Neural cell (in vitro differentiated cells): Measurements from ENCODE around the gene OSBP2. TPM values are rescaled to one million over a fixed set of nuclear protein-coding genes. Genes with fewer than 3 reads are reported as not detected.

Experiments used
- H2AFZ ChIP-seq: fragments of 200-600, 300-800 bp; sonication (generic), shearing (Covaris generic); 2 replicates; pipeline ENCODE4 v1.6.0; 2014; ENCODE audit warnings: low read depth, mild to moderate bottlenecking, antibody characterized with exemption, low read length, moderate library complexity
- H3F3A ChIP-seq: fragments of 200-600 bp; shearing (Covaris generic); 2 replicates; pipeline ENCODE4 v1.6.1; 2016; ENCODE audit warnings: mild to moderate bottlenecking, moderate library complexity, mixed read lengths, antibody characterized with exemption, low read length; ENCODE audit not compliant: insufficient read depth, poor library complexity, severe bottlenecking
- H3K27ac ChIP-seq: fragments of 200-600, 300-800 bp; sonication (generic), shearing (Covaris generic); 2 replicates; pipeline ENCODE4 v1.5.1; 2014; ENCODE audit warnings: mild to moderate bottlenecking, low read length, moderate library complexity
- H3K27me3 ChIP-seq: fragments of 300-800, 200-600 bp; sonication (generic), shearing (Covaris generic); 2 replicates; pipeline ENCODE4 v1.6.0; 2014; ENCODE audit warnings: mild to moderate bottlenecking, low read depth, low read length, moderate library complexity; ENCODE audit not compliant: insufficient read depth
- H3K36me3 ChIP-seq: fragments of 300-800, 200-600 bp; sonication (generic), shearing (Covaris generic); 2 replicates; pipeline ENCODE4 v1.5.1; 2014; ENCODE audit warnings: mild to moderate bottlenecking, antibody characterized with exemption, low read length, moderate library complexity; ENCODE audit not compliant: insufficient read depth
- H3K4me2 ChIP-seq: fragments of 300-800, 200-600 bp; sonication (generic), shearing (Covaris generic); 2 replicates; pipeline ENCODE4 v1.6.0; 2014; ENCODE audit warnings: mild to moderate bottlenecking, low read length
- H3K4me3 ChIP-seq: fragments of 300-800, 200-600 bp; sonication (generic), shearing (Covaris generic); 2 replicates; pipeline ENCODE4 v1.5.1; 2014; ENCODE audit warnings: mild to moderate bottlenecking, low read length, moderate library complexity
- H3K79me2 ChIP-seq: fragments of 200-600 bp; shearing (Covaris generic); replicated peaks from 2 replicates; pipeline ENCODE4 v1.6.0; 2014; ENCODE audit warnings: mild to moderate bottlenecking, low read length, moderate library complexity; ENCODE audit not compliant: insufficient read depth
- H3K9ac ChIP-seq: fragments of 300-800, 200-600 bp; sonication (generic), shearing (Covaris generic); 2 replicates; pipeline ENCODE4 v1.6.1; 2016; ENCODE audit warnings: mild to moderate bottlenecking, low read length, mixed read lengths
- H3K9me2 ChIP-seq: fragments of 200-600 bp; shearing (Covaris generic); 2 replicates; pipeline ENCODE4 v1.6.1; 2016; ENCODE audit warnings: mild to moderate bottlenecking, low read length, mixed read lengths; ENCODE audit not compliant: insufficient read depth
- H3K9me3 ChIP-seq: fragments of 200-600, 300-800 bp; sonication (generic), shearing (Covaris generic); 2 replicates; pipeline ENCODE4 v1.6.1; 2016; ENCODE audit warnings: mild to moderate bottlenecking, mixed run types, low read length, moderate library complexity, mixed read lengths
- H4K20me1 ChIP-seq: fragments of 200-600 bp; shearing (Covaris generic); 2 replicates; pipeline ENCODE4 v1.6.1; 2016; ENCODE audit warnings: mild to moderate bottlenecking, mixed run types; ENCODE audit not compliant: insufficient read depth
- CTCF ChIP-seq: fragments of 450-650 bp; IDR thresholded peaks from 2 replicates; pipeline ENCODE4 v1.5.1; 2014; ENCODE audit warnings: antibody characterized with exemption, mild to moderate bottlenecking, moderate library complexity; ENCODE audit not compliant: poor library complexity, severe bottlenecking
- EP300 ChIP-seq: fragments of 450-650 bp; conservative IDR thresholded peaks from 2 replicates; pipeline ENCODE4 v1.6.1; 2014; ENCODE audit warnings: antibody characterized with exemption, mild to moderate bottlenecking, moderate library complexity; ENCODE audit not compliant: poor library complexity, severe bottlenecking
- EZH2 ChIP-seq: fragments of 200-600, 300-800 bp; shearing (Covaris generic), sonication (generic); IDR thresholded peaks from 2 replicates; pipeline ENCODE4 v1.6.1; 2014; ENCODE audit warnings: antibody characterized with exemption, low read length, borderline replicate concordance, mild to moderate bottlenecking; ENCODE audit not compliant: insufficient read depth, poor library complexity, severe bottlenecking
- MXI1 ChIP-seq: fragments of 450-650 bp; conservative IDR thresholded peaks from 2 replicates; pipeline ENCODE4 v1.6.1; 2014; ENCODE audit warnings: antibody characterized with exemption, mild to moderate bottlenecking; ENCODE audit not compliant: poor library complexity, severe bottlenecking
- POLR2AphosphoS5 ChIP-seq: IDR thresholded peaks from 2 replicates; pipeline ENCODE4 v1.6.1; 2012
- RAD21 ChIP-seq: fragments of 450-650 bp; conservative IDR thresholded peaks from 2 replicates; pipeline ENCODE4 v1.6.1; 2014; ENCODE audit warnings: antibody characterized with exemption, mild to moderate bottlenecking, moderate library complexity
- REST ChIP-seq: IDR thresholded peaks from 2 replicates; pipeline ENCODE4 v1.6.1; 2012; ENCODE audit warnings: borderline replicate concordance
- SMC3 ChIP-seq: fragments of 450-650 bp; conservative IDR thresholded peaks from 2 replicates; pipeline ENCODE4 v1.6.1; 2014; ENCODE audit warnings: antibody characterized with exemption, mild to moderate bottlenecking, moderate library complexity; ENCODE audit not compliant: poor library complexity
- TAF1 ChIP-seq: IDR thresholded peaks from 2 replicates; pipeline ENCODE4 v1.6.1; 2012; ENCODE audit warnings: low read depth
- polyA plus RNA-seq: library from polyadenylated mRNA; depleted of rRNA; stranded (reverse); fragments of >200 nt; gene quantifications from 2 replicates; pipeline ENCODE4 v1.2.3, GENCODE V29; 2014

OSBP2 gene
- polyA plus RNA-seq, 1 donor from 2014 or later = 8.7 TPM

- H3K27me3 ChIP-seq = no peaks in the 10 kb centered on the region
- H3K27ac ChIP-seq = no peak overlapping the region
- no peak overlapping the region for H3K9ac ChIP-seq
- no peak overlapping the region for H2AFZ ChIP-seq
- H4K20me1 ChIP-seq = no peaks in the 10 kb centered on the region
- no peaks in the 10 kb centered on the region for H3K36me3 ChIP-seq
- H3K4me2 ChIP-seq = no peak overlapping the region
- H3K79me2 ChIP-seq = no peaks in the 10 kb centered on the region
- H3K9me3 ChIP-seq = no peaks in the 10 kb centered on the region
- H3K9me2 ChIP-seq = no peaks in the 10 kb centered on the region
- TF ChIP-seq MXI1 (no peak), EZH2 (no peak), TAF1 (no peak), CTCF (no peak), EP300 (no peak), SMC3 (no peak), REST (no peak), RAD21 (no peak), POLR2AphosphoS5 (no peak)
- no peak overlapping the region for H3K4me3 ChIP-seq
- no peaks in the 10 kb centered on the region for H3F3A ChIP-seq
Observed at GRCh38 chr22:30790366-30790765, 95.7 kb downstream of the OSBP2 start.

- H3K27ac ChIP-seq = no peak overlapping the region
- no peaks in the 10 kb centered on the region for H4K20me1 ChIP-seq
- no peak overlapping the region for H3K9ac ChIP-seq
- no peak overlapping the region for H2AFZ ChIP-seq
- no peak overlapping the region for H3K4me2 ChIP-seq
- no peak overlapping the region for H3K4me3 ChIP-seq
- TF ChIP-seq EP300 = no peak
- no peak for TF ChIP-seq POLR2AphosphoS5
- TF ChIP-seq EZH2 = no peak
- TF ChIP-seq REST = no peak
- no peak for TF ChIP-seq TAF1
- TF ChIP-seq SMC3 = no peak
- no peak for TF ChIP-seq MXI1
- no peak for TF ChIP-seq RAD21
- no peak for TF ChIP-seq CTCF
- no peaks in the 10 kb centered on the region for H3K9me3 ChIP-seq
- no peaks in the 10 kb centered on the region for H3K36me3 ChIP-seq
- H3K79me2 ChIP-seq = no peaks in the 10 kb centered on the region
- H3K9me2 ChIP-seq = no peaks in the 10 kb centered on the region
- H3F3A ChIP-seq = no peaks in the 10 kb centered on the region
- no peaks in the 10 kb centered on the region for H3K27me3 ChIP-seq
Observed at GRCh38 chr22:30792456-30792855, 97.8 kb downstream of the OSBP2 start.
